Measurements from ENCODE around the gene TBCCD1. TPM values are rescaled to one million over a fixed set of nuclear protein-coding genes. Genes with fewer than 3 reads are reported as not detected.

Gene TBCCD1
- total and polyA plus RNA-seq, 9 donors, result 6.9 to 12.4 (median 10.6) TPM

- Histone ChIP-seq H3K36me3 (no peaks in the 10 kb centered on the region), H3K27me3 (no peaks in the 10 kb centered on the region), H3K4me1 (ENCODE audit: insufficient read depth) (no peaks in the 10 kb centered on the region), H3K9me3 (no peaks in the 10 kb centered on the region), H3K4me3 (no peak overlapping the region), H3K27ac (no peak overlapping the region)
- no peak for DNase-seq
- TF ChIP-seq POLR2A (IDR thresholded peaks at IDR 0.05), result no peak
- no peak for TF ChIP-seq CTCF (IDR thresholded peaks at IDR 0.05)
- TF ChIP-seq EP300 (IDR thresholded peaks at IDR 0.05), result no peak
- intact Hi-C loops (cut with DNase I), result no loop called here
- WGBS, 3 donors, result 73 to 81% (median 76%) methylated on average over 11 of the region's 11 CpGs
Measured at GRCh38 chr3:186529201-186529999, 37.7 kb downstream of the TBCCD1 start.

- Histone ChIP-seq H3K27me3 (no peaks in the 10 kb centered on the region), H3K27ac (no peak overlapping the region), H3K36me3 (no peaks in the 10 kb centered on the region), H3K9me3 (no peaks in the 10 kb centered on the region), H3K4me1 (ENCODE audit: insufficient read depth) (no peaks in the 10 kb centered on the region), H3K4me3 (no peak overlapping the region)
- no peak for TF ChIP-seq EP300 (IDR thresholded peaks at IDR 0.05)
- TF ChIP-seq CTCF (IDR thresholded peaks at IDR 0.05), result no peak
- no peak for TF ChIP-seq POLR2A (IDR thresholded peaks at IDR 0.05)
- intact Hi-C loops (cut with DNase I), result no loop called here
- DNase-seq, result no peak
- 32 to 38% (median 34%) methylated on average over 6 of the region's 6 CpGs for WGBS, 3 donors
Measured at GRCh38 chr3:186526256-186526606, 40.9 kb downstream of the TBCCD1 start.

- no peaks in the 10 kb centered on the region for H3K36me3 ChIP-seq
- no peak overlapping the region for H3K4me3 ChIP-seq
- intact Hi-C loops (cut with DNase I), result no loop called here
- no peaks in the 10 kb centered on the region for H3K4me1 ChIP-seq (ENCODE audit: insufficient read depth)
- no peaks in the 10 kb centered on the region for H3K27me3 ChIP-seq
- 55 to 60% (median 59%) methylated on average over 9 of the region's 9 CpGs for WGBS, 3 donors
- no peak for DNase-seq
- no peak overlapping the region for H3K27ac ChIP-seq
- H3K9me3 ChIP-seq, result no peaks in the 10 kb centered on the region
- TF ChIP-seq POLR2A (IDR thresholded peaks at IDR 0.05) (no peak), CTCF (IDR thresholded peaks at IDR 0.05) (no peak)
Measured at GRCh38 chr3:186525369-186526255, 41.5 kb downstream of the TBCCD1 start.

- Histone ChIP-seq H3K9me3 (no peaks in the 10 kb centered on the region), H3K27me3 (no peaks in the 10 kb centered on the region), H3K4me1 (ENCODE audit: insufficient read depth) (no peaks in the 10 kb centered on the region), H3K4me3 (no peak overlapping the region), H3K36me3 (no peaks in the 10 kb centered on the region), H3K27ac (no peak overlapping the region)
- intact Hi-C loops (cut with DNase I), result no loop called here
- DNase-seq, result no peak
- 88 to 95% (median 92%) methylated on average over 6 of the region's 6 CpGs for WGBS, 3 donors
- TF ChIP-seq EP300 (IDR thresholded peaks at IDR 0.05) (no peak), CTCF (IDR thresholded peaks at IDR 0.05) (no peak), POLR2A (IDR thresholded peaks at IDR 0.05) (no peak)
Measured at GRCh38 chr3:186524616-186525015, 42.5 kb downstream of the TBCCD1 start.

Data from ovary (tissue), 9 donors.